ENCODE results near the gene XRCC5.

DNA sequence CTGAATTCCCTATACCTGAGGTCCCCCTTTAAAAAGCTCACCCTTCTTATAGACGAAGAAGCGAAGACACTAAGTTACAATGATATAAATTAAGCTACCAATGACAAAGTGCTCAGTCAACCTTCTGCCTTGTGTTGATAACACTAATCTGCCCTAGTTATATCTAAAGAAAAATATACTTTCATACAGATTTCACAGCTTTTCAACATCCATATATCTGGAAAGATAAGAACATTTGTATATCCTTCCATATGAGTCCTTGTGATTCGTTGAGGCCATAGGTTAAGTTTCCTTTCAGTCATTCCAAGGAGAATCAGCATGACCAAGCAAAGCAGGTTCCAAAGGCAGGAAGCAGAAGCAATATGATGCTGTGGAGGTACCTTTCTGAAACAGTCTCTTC is 46.8 kb downstream of the XRCC5 start:
- no peak for TF ChIP-seq EZH2phosphoT487 (IDR thresholded peaks at IDR 0.05)
- TF ChIP-seq, protein P1, sequence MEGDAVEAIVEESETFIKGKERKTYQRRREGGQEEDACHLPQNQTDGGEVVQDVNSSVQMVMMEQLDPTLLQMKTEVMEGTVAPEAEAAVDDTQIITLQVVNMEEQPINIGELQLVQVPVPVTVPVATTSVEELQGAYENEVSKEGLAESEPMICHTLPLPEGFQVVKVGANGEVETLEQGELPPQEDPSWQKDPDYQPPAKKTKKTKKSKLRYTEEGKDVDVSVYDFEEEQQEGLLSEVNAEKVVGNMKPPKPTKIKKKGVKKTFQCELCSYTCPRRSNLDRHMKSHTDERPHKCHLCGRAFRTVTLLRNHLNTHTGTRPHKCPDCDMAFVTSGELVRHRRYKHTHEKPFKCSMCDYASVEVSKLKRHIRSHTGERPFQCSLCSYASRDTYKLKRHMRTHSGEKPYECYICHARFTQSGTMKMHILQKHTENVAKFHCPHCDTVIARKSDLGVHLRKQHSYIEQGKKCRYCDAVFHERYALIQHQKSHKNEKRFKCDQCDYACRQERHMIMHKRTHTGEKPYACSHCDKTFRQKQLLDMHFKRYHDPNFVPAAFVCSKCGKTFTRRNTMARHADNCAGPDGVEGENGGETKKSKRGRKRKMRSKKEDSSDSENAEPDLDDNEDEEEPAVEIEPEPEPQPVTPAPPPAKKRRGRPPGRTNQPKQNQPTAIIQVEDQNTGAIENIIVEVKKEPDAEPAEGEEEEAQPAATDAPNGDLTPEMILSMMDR (IDR thresholded peaks at IDR 0.05), result no peak
- no peak for TF ChIP-seq EZH2 (IDR thresholded peaks at IDR 0.05)

Measured in neural progenitor cell (in vitro differentiated cells).